Kidney tubule cell (primary cell): ENCODE data around the gene PHLDB1.

Experiments
- DNase-seq: peaks from one replicate; pipeline ENCODE4 v3.0.0-alpha.2; 2018; ENCODE audit warnings: low spot score

The PHLDB1 gene

DNA sequence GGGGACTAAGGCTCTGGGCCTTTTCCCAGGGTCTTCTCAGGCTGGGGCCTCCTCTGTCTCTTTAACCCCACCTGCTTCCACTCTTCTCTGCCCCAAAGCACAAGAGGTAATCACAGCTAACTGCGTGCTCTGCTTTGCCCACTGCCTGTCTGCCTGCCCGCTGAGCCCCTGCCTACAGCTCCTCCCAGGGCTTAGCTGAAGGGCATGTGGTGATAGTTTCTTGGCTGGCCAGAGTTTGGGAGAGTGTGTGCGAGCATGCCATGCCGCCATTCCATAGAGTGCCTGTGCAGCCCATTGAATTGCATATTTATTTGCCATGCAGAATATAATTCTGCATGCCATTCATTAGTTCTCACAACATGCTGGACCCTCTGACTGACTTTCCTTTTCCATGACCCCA is 32.5 kb downstream of the PHLDB1 start:
- no peak for DNase-seq

DNA sequence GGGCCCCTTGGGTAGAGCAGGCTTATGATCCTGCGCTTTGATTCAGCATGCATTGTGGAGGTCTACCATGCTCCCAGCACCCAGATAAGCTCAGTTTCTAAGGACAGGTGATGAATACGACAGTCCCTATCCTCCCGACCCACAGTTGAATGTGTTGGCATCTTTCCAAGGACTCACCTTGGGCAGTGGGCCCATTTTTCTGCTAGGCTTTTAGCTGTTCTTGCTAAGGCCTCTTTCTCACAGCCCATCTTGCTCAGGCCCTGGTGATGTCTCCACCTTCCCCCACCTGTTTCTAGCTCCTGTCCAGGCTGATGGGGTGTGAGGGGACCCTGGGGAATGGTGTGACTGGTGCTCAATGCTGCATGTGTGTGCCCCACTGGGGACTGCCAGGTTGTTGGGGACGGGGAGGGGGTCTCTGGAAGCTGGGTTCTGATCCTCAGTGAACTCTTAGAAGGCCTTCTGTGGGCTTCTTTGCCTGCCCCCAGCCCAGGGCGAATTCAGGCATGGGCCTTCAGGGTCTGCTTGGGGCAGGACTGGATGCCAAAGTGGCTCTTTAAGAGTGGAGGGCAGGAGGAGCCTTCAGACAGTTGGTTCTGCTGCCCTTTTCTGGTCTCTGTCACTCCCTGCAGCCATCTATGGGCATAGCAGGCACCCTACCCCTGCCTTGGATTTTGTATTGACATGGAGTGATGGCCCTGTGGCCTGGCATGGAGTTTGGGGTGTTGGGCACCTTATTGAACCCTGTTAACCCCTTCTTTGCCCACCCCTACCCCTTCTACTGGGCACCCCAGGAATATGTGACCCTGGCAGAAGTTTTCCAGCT is 33.1 kb downstream of the PHLDB1 start:
- DNase-seq = no peak

DNA sequence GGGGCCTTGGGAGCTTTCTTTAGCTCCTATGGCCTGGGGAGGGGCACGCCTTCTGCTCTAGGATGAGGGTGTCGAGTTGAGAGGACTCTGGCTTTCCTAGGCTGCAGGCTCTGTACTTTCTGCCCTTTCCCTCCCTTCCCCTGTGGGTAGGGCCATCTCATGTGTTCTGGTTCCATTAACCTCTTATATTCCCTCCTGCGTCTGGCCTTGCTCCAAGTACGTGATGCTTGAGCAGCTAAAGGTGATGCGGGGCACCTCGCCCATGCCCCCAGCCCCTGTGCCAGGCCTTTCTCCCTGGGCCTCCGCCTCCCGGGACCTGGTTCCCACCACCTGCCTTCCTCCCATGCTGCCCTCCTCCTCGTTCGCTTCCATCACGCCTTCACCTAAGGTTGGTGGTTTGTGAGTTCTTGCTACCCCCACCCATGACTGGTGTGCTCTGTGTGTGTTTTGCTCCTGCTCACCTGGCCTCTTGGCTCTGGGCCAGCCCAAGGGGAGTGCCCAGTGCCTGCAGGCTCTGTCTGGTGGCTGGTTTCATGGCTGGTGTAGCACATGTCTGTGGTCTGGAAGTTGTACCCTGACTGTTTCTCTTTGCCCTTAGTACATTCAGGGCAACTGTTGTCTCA is 34.1 kb downstream of the PHLDB1 start:
- DNase-seq = peak; percentile 86

DNA sequence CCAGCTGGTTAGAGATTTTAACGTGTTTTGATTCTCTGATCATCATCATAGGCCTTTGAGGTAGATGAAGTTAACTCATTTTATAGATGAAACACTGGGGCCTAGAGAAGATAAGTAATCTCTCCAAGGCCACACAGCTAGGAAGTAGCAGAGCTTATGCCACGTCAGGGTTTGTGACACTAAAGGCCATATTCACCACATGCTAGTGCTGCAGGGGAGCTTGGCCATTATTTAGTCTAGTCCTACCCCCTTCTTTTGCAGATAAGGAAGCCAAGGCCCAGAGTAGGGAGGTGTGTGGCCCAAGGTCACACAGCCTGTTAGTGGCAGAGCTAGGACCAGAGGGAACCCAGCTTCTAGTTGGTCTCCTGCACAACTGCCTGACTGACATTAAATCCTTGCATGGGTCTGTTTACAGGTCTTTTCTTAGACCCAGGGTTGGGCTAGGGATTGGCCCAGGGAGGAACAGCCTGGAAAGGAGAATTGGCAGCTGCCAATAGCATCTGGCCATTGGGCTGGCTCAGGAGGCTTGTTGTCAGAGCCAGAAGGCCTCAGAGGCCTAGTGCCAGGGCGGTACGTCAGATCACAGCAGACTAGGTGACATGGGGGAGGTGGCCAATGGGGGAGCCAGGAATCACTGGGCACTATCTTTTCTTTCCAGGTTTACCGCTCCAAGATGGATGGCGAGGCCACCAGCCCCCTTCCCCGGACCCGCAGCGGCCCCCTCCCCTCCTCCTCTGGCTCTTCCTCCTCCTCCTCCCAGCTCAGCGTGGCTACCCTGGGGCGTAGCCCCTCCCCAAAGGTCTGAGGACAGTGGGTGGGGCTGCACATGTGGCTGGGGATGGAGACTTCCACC is 36.0 kb downstream of the PHLDB1 start:
- DNase-seq = no peak

DNA sequence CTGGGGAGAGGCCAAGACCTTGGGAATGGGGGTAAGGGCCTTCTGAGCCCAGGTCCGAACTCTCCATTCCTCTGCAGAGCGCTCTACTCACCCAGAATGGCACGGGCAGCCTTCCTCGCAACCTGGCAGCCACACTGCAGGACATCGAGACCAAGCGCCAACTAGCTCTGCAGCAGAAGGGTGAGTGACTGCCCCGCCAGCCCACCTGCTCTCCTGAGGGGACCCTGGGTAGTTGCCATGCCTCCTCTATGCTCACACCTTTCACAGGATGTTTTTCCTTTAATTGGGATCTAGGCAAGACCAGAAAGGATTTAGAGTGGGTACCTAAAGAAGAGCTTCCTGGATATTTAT is 36.6 kb downstream of the PHLDB1 start:
- DNase-seq = no peak

DNA sequence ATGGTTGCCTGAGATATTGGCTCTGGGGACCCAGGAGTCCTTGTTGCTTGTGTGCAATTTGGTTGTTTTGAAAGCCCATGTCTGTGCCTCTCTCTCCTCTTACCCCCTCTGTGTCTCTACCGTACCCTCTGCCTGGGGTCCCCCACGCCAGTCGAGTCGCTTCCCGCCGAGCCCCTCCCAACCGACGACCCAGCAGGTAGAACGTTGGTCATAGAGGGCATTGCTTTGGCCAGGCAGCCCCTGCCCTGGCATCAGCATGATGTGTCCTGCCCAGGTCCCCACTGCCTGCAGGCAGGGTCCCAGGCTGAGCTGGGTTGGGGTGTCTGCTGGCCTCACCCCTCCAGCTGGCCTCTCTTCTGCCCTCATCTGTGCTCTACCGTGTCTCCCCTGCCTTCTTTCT is 37.1 kb downstream of the PHLDB1 start:
- DNase-seq = no peak

DNA sequence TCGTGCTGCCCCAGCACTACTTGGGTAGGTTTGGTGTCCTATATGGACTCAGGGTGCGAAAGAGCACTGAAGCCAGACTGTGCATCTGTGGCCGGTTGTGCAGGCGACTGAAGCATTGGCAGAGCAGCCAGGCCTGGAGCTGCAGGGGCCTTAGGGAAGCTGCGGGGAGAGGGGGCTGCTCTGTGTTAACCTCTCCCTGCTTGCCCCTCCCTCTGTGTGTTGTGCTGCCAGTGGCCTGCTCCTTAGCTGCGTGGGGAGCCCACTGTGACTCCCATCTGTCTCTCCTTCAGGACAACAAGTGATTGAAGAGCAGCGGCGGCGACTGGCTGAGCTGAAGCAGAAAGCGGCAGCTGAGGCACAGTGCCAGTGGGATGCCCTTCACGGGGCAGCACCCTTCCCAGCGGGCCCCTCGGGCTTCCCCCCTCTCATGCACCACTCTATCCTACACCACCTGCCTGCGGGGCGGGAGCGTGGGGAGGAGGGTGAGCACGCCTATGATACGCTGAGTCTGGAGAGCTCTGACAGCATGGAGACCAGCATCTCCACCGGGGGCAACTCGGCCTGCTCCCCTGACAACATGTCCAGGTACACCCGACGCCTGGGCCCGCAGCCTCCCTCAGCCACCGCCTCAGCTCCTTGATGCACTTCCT is 37.8 kb downstream of the PHLDB1 start:
- no peak for DNase-seq

DNA sequence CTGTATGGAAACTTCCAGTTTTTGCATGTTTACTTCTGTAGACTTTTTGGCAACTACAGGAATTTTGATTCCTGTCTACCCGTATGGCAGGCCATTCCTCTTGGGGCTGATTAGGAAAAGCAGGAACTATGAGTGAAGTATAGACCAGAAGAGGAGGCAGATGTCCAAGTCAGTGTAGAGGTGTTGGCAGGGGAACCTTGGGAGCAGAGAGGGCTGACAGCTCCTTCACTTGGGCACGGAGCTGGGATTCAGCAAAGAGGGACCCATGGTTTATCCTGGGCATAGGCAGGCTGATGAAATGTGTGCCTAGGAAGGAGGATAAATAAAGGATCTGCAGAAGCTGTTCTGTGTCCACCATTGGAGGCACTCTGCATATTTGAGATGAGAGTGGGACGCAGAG is 39.0 kb downstream of the PHLDB1 start:
- no peak for DNase-seq

DNA sequence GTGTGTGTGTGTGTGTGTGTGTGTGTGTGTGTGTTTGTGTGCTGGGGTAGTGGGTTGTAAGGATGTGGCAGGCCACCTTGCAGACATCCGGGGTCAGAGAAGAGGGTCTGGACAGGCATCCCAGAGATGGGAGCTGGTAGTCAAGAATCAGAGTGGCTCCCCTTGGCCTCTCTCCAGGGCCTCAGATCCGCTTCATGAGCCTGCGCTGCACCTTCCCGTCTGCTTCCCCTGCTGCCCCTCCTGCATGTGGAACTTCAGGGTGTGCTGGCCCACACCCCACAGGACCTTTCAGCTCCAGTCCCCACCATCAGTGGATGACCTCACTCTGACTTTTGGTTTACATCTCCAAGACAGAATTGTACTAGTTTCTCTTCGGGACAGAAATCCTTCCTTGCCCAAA is 40.9 kb downstream of the PHLDB1 start:
- DNase-seq = no peak

DNA sequence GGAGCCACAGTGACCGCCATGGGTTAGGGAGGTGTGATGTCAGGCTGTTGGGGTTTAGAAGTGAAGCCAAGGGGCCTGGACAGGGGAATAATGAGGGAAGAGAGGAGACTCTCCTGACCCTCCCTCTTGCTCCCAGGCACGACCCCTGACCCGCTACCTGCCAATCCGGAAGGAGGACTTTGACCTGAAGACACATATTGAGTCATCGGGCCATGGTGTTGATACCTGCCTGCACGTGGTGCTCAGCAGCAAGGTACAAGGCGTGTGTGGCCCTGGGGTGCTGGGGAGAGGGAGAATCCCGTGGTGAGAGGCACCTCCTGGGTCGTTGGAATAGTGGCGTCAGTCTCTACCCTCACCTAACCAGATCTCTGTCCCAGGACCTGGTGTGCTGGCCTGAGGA is 42.5 kb downstream of the PHLDB1 start:
- DNase-seq = no peak

DNA sequence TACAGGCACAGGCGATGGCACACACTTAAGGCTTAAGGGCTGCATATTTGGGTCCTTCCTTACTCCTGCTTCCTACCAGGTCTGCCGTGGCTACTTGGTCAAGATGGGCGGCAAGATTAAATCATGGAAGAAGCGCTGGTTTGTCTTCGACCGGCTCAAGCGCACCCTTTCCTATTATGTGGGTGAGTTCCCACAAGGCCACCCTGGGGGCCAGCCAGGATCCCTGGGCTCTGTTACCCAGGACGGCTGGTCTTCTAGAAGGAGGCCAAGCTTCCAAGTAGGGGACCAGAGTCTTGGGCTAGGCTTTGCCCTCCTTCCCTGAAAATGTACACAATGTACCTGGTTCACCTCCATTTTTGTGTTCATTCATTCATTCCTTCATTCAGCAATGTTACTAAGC is 43.0 kb downstream of the PHLDB1 start:
- DNase-seq = no peak

DNA sequence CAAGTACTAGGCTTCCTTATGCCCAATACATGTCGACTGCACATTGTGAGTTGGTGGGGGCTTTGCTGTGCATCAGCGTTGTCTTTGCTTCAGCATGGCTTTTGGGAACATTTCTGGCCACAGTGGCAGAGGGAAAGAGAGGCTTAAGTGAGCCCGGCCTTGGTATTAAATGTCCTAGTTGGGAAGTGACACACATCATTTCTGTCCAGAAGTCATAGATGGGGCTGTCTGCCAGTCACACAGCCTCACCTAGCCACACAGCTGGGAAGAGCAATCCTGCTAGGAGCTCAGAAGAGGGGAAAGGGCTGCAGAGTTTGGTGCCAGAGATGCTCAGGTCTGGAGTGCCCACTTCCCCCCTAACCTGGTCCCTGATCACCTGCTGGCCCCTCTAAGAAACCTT is 44.4 kb downstream of the PHLDB1 start:
- no peak for DNase-seq

DNA sequence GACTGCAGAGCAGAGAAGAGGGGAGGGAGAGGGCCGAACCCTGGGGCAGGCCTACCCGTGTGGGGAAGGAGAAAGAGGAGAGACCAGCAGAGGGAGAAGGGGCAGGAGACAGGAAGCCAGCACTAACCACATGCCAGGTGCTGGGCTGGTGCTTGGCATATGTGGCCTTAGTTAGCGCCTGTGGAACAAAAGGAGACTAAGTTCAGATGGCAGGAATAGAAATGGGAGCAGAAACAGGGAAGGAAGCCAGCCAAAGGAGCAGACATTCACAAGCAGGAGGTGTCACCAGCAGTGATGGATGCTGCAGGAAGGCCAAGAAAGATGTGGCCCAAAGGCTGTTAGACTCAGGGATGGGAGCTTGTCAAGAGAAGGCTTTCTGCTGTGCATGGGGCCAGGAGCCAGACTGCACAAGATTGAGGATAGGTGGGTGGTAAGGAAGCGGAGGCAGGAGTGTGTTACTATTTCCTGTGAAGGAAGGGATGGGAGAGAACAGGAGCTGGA is 45.3 kb downstream of the PHLDB1 start:
- no peak for DNase-seq

DNA sequence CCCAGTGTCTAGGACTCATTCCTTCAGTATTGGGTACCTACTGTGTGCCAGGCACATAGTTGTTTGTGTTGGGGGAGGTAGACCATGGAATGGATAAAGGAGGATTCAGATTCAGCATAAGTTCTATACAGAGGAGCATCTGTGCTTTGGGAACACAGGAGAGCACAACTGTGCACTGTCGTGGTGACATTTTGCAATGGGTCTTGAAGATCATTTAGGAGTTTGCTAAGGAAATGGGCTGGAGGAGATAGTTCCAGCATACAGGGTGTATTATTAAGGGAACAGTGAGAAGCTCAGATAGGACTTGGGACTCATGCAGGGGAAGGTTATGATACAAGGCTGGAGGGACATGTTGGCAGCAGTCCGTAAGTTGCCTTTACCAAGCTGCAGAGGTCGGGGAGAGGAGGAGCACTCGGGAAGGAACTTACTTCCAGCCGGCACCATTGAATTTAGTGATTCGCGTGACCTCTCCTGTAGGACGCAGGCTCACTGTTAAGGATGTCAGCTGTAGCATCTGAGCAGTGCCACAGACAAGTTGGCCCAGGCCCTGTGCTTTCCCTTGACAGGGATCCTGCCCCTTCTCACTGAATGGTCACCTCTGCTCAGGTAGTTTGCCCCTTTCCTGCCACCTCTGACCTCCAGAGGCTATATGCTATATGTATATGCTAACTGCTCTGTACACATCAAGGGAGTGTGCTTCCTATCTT is 46.4 kb downstream of the PHLDB1 start:
- DNase-seq = no peak

DNA sequence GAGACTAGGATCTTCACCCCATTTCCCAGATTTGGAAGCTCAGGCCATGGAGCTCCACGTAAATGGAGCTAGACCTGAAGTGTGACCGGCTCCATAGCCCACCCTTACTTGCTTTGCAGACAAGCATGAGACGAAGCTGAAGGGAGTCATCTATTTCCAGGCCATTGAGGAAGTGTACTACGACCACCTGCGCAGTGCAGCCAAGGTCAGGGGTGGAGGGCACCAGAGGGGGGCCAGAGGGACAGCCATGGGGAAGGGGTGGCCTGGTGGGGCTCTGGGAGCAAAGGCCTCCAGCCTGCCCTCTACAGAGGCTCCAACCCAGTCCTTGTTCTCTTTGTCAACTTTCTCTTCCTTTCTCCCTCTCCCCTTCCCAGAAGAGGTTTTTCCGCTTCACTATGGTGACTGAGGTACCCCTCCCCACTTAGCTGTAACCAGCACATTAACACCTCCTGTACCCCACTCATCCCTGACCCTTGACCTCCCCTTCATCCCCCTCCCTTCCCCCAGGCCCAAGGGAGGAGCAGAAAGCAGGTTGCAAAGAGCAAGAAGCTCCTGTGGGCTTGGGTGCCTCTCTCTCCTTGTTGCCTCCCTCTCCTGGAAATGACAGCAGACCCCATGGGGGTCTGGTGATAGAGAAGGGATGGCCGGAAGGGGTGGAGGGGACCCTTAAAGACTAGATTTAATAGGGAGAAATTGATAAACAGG is 48.2 kb downstream of the PHLDB1 start:
- DNase-seq = no peak

DNA sequence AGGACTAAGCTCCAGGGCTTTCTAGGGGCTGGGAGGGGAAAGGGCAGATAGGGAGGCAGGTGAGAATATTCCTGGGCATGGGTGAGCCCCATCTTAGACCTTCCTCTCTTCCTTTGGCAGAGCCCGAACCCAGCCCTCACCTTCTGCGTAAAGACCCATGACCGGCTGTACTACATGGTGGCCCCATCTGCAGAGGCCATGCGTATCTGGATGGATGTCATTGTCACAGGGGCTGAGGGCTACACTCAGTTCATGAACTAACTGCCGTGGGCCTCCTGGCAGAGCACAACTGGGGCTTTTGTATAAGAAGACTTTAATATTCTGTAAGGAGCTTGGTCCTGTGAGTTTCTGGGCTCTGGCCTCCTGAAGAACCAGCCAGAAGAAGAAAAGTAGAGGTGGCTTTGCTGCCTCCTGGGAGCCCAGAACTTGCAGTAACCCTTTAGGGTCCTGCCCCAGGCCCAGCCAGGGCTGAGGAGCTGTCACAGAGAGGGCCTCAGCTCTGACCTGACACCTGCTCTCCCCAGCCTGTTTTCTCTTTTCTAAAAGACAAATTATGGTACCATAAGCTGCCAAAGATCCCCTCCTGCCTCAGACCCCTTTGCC is 49.2 kb downstream of the PHLDB1 start:
- no peak for DNase-seq

DNA sequence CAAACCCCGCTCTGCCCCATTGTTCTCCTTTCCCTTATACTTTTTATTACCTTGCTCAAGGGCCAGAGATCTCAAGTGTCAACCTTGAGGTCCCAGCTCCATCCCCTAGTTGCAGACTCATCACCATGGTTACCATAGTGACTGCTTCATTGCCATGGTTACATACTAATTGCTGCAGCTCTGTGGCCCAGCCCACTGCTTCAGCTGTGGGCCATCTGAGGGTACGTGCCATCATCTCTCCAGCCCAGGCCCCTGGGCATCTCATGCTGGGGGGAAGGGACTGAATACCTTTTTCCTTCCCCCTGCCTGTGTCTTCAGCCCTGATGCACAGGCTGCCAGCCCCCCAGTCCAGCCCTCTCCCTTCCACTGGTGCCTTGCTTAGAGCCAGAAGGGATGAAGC is 49.8 kb downstream of the PHLDB1 start:
- no peak for DNase-seq

DNA sequence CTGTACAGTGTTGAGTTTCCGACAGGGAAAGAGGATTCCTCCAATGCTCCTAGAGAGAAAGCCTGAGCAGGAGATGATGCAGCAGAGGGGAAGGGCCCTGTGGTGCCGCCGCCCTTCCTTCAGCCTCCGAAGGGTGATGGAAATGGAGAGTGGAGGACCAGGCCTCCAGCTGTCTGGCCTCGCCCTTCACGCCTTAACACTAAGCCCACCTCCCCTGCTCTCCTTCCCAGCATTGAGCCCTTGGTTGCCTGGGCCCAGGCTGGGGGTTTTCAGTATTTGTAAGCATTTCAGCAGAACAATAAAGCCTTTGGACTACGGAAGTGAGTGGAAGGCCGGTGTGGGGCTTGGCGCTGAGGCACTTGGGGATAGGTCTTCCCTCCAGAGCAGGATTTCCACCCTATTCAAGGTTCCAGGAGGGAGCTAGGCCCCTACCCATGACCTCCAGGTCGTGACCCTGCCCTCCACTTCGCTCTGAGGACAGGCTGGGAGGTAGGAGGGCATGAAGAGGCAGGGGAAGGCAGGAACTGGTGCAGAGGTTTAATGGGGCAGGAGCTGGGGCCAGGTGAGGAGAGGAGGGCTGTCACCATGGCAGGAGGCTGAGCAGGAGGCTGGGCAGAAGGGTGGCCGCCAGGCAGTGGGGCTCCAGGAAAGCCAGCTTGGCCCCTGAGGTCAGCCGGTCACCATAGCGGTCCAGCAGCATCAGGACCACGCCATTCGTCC is 50.5 kb downstream of the PHLDB1 start:
- DNase-seq = no peak

DNA sequence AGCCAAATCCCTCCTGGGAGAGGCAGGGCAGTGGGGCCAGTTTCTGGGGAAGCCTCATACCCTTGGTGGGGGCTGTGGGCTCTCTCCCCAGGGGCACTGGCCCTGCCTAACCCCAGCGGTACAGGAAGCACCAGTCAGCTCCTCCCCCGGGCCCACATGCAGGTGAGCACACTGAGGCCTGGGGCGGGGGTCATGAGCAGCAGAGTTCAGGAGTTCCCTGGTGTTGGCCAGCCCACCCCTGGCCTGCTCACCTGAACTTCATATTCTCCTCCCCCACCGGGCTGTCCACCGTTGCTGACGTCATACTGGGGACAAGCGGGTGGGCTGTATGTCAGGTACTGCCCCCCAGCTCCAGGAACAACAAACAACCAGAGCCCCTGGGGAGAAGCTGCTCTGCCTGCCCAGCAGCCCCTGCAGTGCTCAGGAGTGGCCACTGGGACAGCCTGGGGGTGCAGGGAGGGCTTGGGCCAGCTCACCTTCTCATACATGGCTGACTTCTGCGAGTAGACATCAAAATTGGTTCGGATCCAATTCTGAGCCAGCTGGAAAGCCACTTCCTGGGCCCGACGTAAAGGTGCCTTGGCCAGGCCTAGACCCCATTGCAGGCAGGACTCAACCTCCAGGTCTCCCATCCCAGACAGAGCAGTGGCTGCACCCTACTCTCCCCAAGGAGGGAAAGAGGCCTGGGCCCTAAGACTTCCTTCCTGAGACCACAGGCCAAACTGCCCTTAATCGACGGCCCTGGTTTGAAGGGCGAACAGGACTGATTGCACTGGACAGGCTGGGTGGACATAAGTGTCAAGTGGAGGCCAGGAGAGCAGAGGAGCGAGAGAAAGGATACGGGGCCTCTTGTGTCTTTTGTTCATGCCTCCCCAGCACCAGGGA is 51.3 kb downstream of the PHLDB1 start:
- peak; percentile 82 for DNase-seq
